Kidney (tissue), 11 donors: Measurements from ENCODE around the gene CDY2A. TPM values are rescaled to one million over a fixed set of nuclear protein-coding genes. Genes with fewer than 3 reads are reported as not detected.
"Not testable (repeated sequence)": the region's sequence is repeated elsewhere in the genome, so short reads cannot be mapped to it uniquely, and the experiment has no call there.

Experiments
- DNase-seq, 5 donors: peaks; one replicate each; pipeline ENCODE4 v3.0.0-alpha.2; 2013 to 2020
- FAIRE-seq: peaks from 2 replicates; lab custom pipeline; 2012; peaks lifted over from hg19 to GRCh38; lab: Jason Lieb, UNC
- H3K27ac ChIP-seq, 2 donors: one replicate each; pipeline ENCODE4 v1.7.0; 2013; ENCODE audit warnings: low read depth in 2 of 2, low read length in 2 of 2, inconsistent platforms in 1 of 2
- H3K27me3 ChIP-seq: one replicate; pipeline ENCODE4 v1.7.1; 2013; ENCODE audit warnings: low read length, inconsistent platforms; ENCODE audit not compliant: control insufficient read depth, insufficient read depth
- H3K36me3 ChIP-seq, 3 donors: one replicate each; pipeline versions ENCODE4 v1.7.0 to v1.7.1; 2013; ENCODE audit warnings: low read length in 3 of 3, control low read depth in 1 of 3, inconsistent platforms in 1 of 3; ENCODE audit not compliant: insufficient read depth in 3 of 3, control insufficient read depth in 2 of 3
- H3K4me1 ChIP-seq, 3 donors: one replicate each; pipeline versions ENCODE4 v1.7.0 to v1.7.1; 2013; ENCODE audit warnings: low read length in 3 of 3, inconsistent platforms in 1 of 3, low read depth in 1 of 3; ENCODE audit not compliant: control insufficient read depth in 2 of 3, insufficient read depth in 2 of 3
- H3K4me3 ChIP-seq, 3 donors: one replicate each; pipeline versions ENCODE4 v1.7.0 to v1.8.1; 2013; ENCODE audit warnings: low read length in 3 of 3, control low read depth in 1 of 3, inconsistent platforms in 1 of 3
- H3K9ac ChIP-seq, 3 donors: one replicate each; pipeline versions ENCODE4 v1.7.0 to v1.7.1; 2013; ENCODE audit warnings: low read length in 3 of 3, control low read depth in 1 of 3, inconsistent platforms in 1 of 3
- H3K9me3 ChIP-seq, 3 donors: one replicate each; pipeline versions ENCODE4 v1.7.0 to v1.7.1; 2013; ENCODE audit warnings: low read length in 3 of 3, control low read depth in 1 of 3, inconsistent platforms in 1 of 3; ENCODE audit not compliant: control insufficient read depth in 2 of 3, insufficient read depth in 1 of 3
- intact Hi-C: fragments of 100-400 bp; cut with DNase I; formaldehyde crosslinking; loops from one replicate; pipeline ENCODE4 v1.11.1; 2022
- polyA plus RNA-seq: library from polyadenylated mRNA; stranded (reverse); fragments of 350-450 nt; fragmentation: Illumina TruSeq; extraction: RNeasy Lipid Tissue Mini Kit (QIAGEN cat#74804); gene quantifications from one replicate; pipeline ENCODE4 v1.2.3, GENCODE V29; 2014; ENCODE audit warnings: low read depth, low replicate concordance; ENCODE audit not compliant: insufficient read depth
- total RNA-seq: library from RNA; stranded (reverse); fragmentation: NEBNext Ultra II Directional; extraction: Animal tissue kit (Norgen Biotek cat#: 25700); gene quantifications from one replicate; pipeline ENCODE4 v1.2.1, GENCODE V29; 2021
- donor health status: control.
- donor health status: control.
- donor health status: DM: yes; HTN: yes; CAD: no.
- donor health status: Normal renal cell carcinoma (clear cell type).

CDY2A gene
- total and polyA plus RNA-seq, 2 donors from 2014 or later, result not detected

GRCh38 chrY:18034864-18035263 is 9.3 kb downstream of the CDY2A start:
- intact Hi-C loops, FAIRE-seq, DNase-seq: not testable (repeated sequence)

DNA sequence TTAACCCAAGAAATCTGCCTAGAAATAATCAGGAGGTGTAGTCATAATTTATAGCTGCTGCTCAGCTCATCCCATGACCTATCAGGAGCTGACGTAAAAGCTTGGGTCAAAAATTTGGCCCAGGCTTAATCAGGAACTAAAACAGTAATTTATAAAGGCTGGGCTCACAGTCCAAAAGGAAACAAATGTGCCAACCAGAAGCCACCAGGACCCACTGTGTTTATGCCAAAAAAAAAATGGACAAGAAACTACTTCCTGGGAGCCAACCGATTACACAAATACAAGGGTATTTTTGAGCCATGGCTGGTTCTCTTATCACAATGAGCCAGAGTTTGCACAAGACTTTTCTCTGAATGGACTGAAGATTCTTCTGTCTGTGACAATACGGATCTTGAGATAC is 19.4 kb downstream of the CDY2A start:
- H3K4me3 ChIP-seq, H3K27ac ChIP-seq, DNase-seq, intact Hi-C loops, H3K9ac ChIP-seq, H3K9me3 ChIP-seq, H3K36me3 ChIP-seq, FAIRE-seq, H3K4me1 ChIP-seq, H3K27me3 ChIP-seq: not testable (repeated sequence)

More at GRCh38 chrY:18034864-18035263, 9.3 kb downstream of the CDY2A start:
- not testable (repeated sequence) for H3K9ac ChIP-seq, H3K36me3 ChIP-seq, H3K27ac ChIP-seq, H3K4me1 ChIP-seq, H3K27me3 ChIP-seq, H3K4me3 ChIP-seq, H3K9me3 ChIP-seq

GRCh38 chrY:18048149-18049040 is 22.8 kb downstream of the CDY2A start:
- H3K9me3 ChIP-seq, H3K4me3 ChIP-seq, H3K27me3 ChIP-seq, H3K9ac ChIP-seq, DNase-seq, H3K4me1 ChIP-seq, intact Hi-C loops, FAIRE-seq, H3K27ac ChIP-seq, H3K36me3 ChIP-seq: not testable (repeated sequence)

GRCh38 chrY:18049061-18049460 is 23.5 kb downstream of the CDY2A start:
- H3K9me3 ChIP-seq, H3K4me1 ChIP-seq, H3K9ac ChIP-seq, H3K4me3 ChIP-seq, H3K27ac ChIP-seq, DNase-seq, H3K36me3 ChIP-seq, H3K27me3 ChIP-seq, intact Hi-C loops, FAIRE-seq: not testable (repeated sequence)

- H3K9ac ChIP-seq, DNase-seq, FAIRE-seq, H3K36me3 ChIP-seq, H3K9me3 ChIP-seq, H3K4me3 ChIP-seq, intact Hi-C loops, H3K27ac ChIP-seq, H3K4me1 ChIP-seq, H3K27me3 ChIP-seq: not testable (repeated sequence)
Measured at GRCh38 chrY:18056473-18056872, 30.9 kb downstream of the CDY2A start.

- DNase-seq, intact Hi-C loops, H3K27me3 ChIP-seq, H3K27ac ChIP-seq, H3K4me3 ChIP-seq, H3K9me3 ChIP-seq, FAIRE-seq, H3K9ac ChIP-seq, H3K4me1 ChIP-seq, H3K36me3 ChIP-seq: not testable (repeated sequence)
Measured at GRCh38 chrY:18073464-18073863, 47.9 kb downstream of the CDY2A start.

Other genes starting within 250 kb of the CDY2A start
- not detected for gene CDY2B, start 145.6 kb upstream of the CDY2A start, total RNA-seq
- not detected for gene CDY2B, start 145.6 kb upstream of the CDY2A start, polyA plus RNA-seq